Panc1 (cell line): ENCODE measurements around the gene ANKRD18A. TPM values are rescaled to one million over a fixed set of nuclear protein-coding genes. Genes with fewer than 3 reads are reported as not detected.
A peak's percentile ranks its signal among the peaks of the same experiment; 100 is the strongest.

ENCODE experiments used
- ATAC-seq: fragments of 200-7000 bp; cut with Tn5 transposase; 2 replicates; pipeline ENCODE4 v1.9.1; 2020; ENCODE audit warnings: mild to moderate bottlenecking, moderate library complexity
- BruUV-seq: library from RNA; stranded (reverse); fragments of 400-500 nt; replicated peaks from 2 replicates; lab custom pipeline; 2021; lab: Mats Ljungman, UMichigan
- CTCF ChIA-PET: fragments of 300-600 bp; sonication (Branson Sonifier 250); formaldehyde crosslinking; loops from one replicate; lab custom pipeline; 2022; ENCODE audit warnings: antibody characterized with exemption; lab: Charles Lee
- POLR2A ChIA-PET: fragments of 300-600 bp; sonication (Branson Sonifier 250); formaldehyde crosslinking; loops from one replicate; lab custom pipeline; 2022; ENCODE audit warnings: antibody characterized with exemption; lab: Charles Lee
- DNase-seq: peaks from one replicate; pipeline ENCODE4 v3.0.0-alpha.2; 2010; ENCODE audit warnings: low read depth, low spot score
- H3K27ac ChIP-seq: 2 replicates; pipeline ENCODE4 v1.5.1; 2011; ENCODE audit warnings: mild to moderate bottlenecking, low read length, inconsistent platforms
- H3K27me3 ChIP-seq: fragments of 200-500 bp; sonication (Bioruptor generic); 2 replicates; pipeline ENCODE4 v1.6.0; 2014; ENCODE audit warnings: low read length, inconsistent platforms; ENCODE audit not compliant: control insufficient read depth, insufficient read depth
- H3K36me3 ChIP-seq: fragments of 200-500 bp; sonication (Bioruptor generic); 2 replicates; pipeline ENCODE4 v1.5.1; 2014; ENCODE audit warnings: inconsistent platforms, mild to moderate bottlenecking, low read length, moderate library complexity; ENCODE audit not compliant: control insufficient read depth, insufficient read depth
- H3K4me1 ChIP-seq: 2 replicates; pipeline ENCODE4 v1.5.1; 2011; ENCODE audit warnings: inconsistent platforms, mild to moderate bottlenecking, low read length, moderate library complexity; ENCODE audit not compliant: control insufficient read depth, insufficient read depth
- H3K4me3 ChIP-seq, 2 experiments: 2 replicates each; pipeline ENCODE4 v1.5.1; 2011 to 2012; ENCODE audit warnings: low read depth in 2 of 2, low read length in 2 of 2, mild to moderate bottlenecking in 2 of 2, inconsistent platforms in 1 of 2, moderate library complexity in 1 of 2
- H3K9me3 ChIP-seq: fragments of 200-500 bp; sonication (Bioruptor generic); 2 replicates; pipeline ENCODE4 v1.5.1; 2014; ENCODE audit warnings: low read depth, mild to moderate bottlenecking, inconsistent platforms, low read length, moderate library complexity; ENCODE audit not compliant: control insufficient read depth, insufficient read depth
- CTCF ChIP-seq: fragments of 450-650 bp; IDR thresholded peaks from 2 replicates; pipeline ENCODE4 v1.5.1; 2017; ENCODE audit warnings: mild to moderate bottlenecking
- POLR2AphosphoS5 ChIP-seq: IDR thresholded peaks from 2 replicates; pipeline ENCODE4 v1.6.1; 2012; ENCODE audit warnings: mild to moderate bottlenecking, low read depth, low read length, moderate library complexity
- SIN3A ChIP-seq: IDR thresholded peaks from 2 replicates; pipeline ENCODE4 v1.6.1; 2012; ENCODE audit warnings: low read depth, mild to moderate bottlenecking, low read length, moderate library complexity, borderline replicate concordance; ENCODE audit not compliant: insufficient read depth
- TCF7L2 ChIP-seq: IDR thresholded peaks from 2 replicates; pipeline ENCODE4 v1.6.1; 2011; ENCODE audit warnings: mild to moderate bottlenecking, low read depth, low read length, inconsistent platforms
- in situ Hi-C: cut with HindIII; loops from 2 replicates; pipeline ENCODE4 v1.10.0; 2016; ENCODE audit warnings: low sequenced_read_pairs, low pct_unique_long_range_greater_than_20kb
- intact Hi-C: fragments of 100-400 bp; cut with micrococcal nuclease; formaldehyde crosslinking; loops from one replicate; pipeline ENCODE4 v1.10.0; 2022; ENCODE audit not compliant: unreplicated experiment
- total RNA-seq: library from RNA; stranded (reverse); gene quantifications from one replicate; pipeline ENCODE4 v1.2.1, GENCODE V29; 2021; ENCODE audit not compliant: unreplicated experiment
- TF ChIP-seq, protein P1 (sequence below), 2 experiments: IDR thresholded peaks; 2 replicates each; pipeline ENCODE4 v1.6.1; 2011 to 2012; ENCODE audit warnings: low read depth in 2 of 2, control low read depth in 1 of 2, low read length in 1 of 2, mild to moderate bottlenecking in 1 of 2, moderate library complexity in 1 of 2; ENCODE audit not compliant: insufficient read depth in 1 of 2

Gene ANKRD18A
- total RNA-seq, 1 experiment from 2014 or later = 9.6 TPM

- Histone ChIP-seq H3K27me3 (no peaks in the 10 kb centered on the region), H3K9me3 (no peaks in the 10 kb centered on the region), H3K27ac (no peak overlapping the region), H3K36me3 (no peaks in the 10 kb centered on the region), H3K4me1 (no peaks in the 10 kb centered on the region), H3K4me3 (no peak overlapping the region)
- no peak for ATAC-seq
- TF ChIP-seq POLR2AphosphoS5 (no peak), SIN3A (no peak), CTCF (peak; percentile 64)
- TF ChIP-seq, protein P1, sequence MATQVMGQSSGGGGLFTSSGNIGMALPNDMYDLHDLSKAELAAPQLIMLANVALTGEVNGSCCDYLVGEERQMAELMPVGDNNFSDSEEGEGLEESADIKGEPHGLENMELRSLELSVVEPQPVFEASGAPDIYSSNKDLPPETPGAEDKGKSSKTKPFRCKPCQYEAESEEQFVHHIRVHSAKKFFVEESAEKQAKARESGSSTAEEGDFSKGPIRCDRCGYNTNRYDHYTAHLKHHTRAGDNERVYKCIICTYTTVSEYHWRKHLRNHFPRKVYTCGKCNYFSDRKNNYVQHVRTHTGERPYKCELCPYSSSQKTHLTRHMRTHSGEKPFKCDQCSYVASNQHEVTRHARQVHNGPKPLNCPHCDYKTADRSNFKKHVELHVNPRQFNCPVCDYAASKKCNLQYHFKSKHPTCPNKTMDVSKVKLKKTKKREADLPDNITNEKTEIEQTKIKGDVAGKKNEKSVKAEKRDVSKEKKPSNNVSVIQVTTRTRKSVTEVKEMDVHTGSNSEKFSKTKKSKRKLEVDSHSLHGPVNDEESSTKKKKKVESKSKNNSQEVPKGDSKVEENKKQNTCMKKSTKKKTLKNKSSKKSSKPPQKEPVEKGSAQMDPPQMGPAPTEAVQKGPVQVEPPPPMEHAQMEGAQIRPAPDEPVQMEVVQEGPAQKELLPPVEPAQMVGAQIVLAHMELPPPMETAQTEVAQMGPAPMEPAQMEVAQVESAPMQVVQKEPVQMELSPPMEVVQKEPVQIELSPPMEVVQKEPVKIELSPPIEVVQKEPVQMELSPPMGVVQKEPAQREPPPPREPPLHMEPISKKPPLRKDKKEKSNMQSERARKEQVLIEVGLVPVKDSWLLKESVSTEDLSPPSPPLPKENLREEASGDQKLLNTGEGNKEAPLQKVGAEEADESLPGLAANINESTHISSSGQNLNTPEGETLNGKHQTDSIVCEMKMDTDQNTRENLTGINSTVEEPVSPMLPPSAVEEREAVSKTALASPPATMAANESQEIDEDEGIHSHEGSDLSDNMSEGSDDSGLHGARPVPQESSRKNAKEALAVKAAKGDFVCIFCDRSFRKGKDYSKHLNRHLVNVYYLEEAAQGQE (IDR thresholded peaks at IDR 0.05; ENCODE audit: insufficient read depth in 1 of 2, low read depth in 2 of 2, low read length in 1 of 2) = no peak
- BruUV-seq = no TSS peak
- ChIA-PET CTCF (no interaction called here), POLR2A (no interaction called here)
- in situ Hi-C loops (no loop called here), intact Hi-C loops (no loop called here)
- no peak for DNase-seq
Observed at GRCh38 chr9:38662763-38663593, 42.6 kb upstream of the ANKRD18A start.

- Histone ChIP-seq H3K4me3 (no peak overlapping the region), H3K9me3 (no peaks in the 10 kb centered on the region), H3K4me1 (no peaks in the 10 kb centered on the region), H3K27ac (no peak overlapping the region), H3K27me3 (no peaks in the 10 kb centered on the region), H3K36me3 (no peaks in the 10 kb centered on the region)
- TF ChIP-seq, protein P1 (IDR thresholded peaks at IDR 0.05; ENCODE audit: insufficient read depth in 1 of 2, low read depth in 2 of 2, low read length in 1 of 2) = no peak
- TF ChIP-seq POLR2AphosphoS5 = no peak
- no peak for TF ChIP-seq TCF7L2
- no peak for TF ChIP-seq SIN3A
- no peak for TF ChIP-seq CTCF
- intact Hi-C loops (no loop called here), in situ Hi-C loops (no loop called here)
- ATAC-seq (no peak), DNase-seq (no peak)
- no TSS peak for BruUV-seq
- ChIA-PET POLR2A (no interaction called here), CTCF (no interaction called here)
Observed at GRCh38 chr9:38659538-38659937, 39.1 kb upstream of the ANKRD18A start.
